Loucy (cell line): Measurements from ENCODE around the gene PTH1R.

Source experiments
- H2AFZ ChIP-seq: fragments of 200-600 bp; sonication (generic); 2 replicates; pipeline ENCODE4 v1.6.0; 2016; ENCODE audit warnings: antibody characterized with exemption, mild to moderate bottlenecking, low read length, moderate library complexity
- H3F3A ChIP-seq: fragments of 200-600 bp; 2 replicates; pipeline ENCODE4 v1.6.0; 2016; ENCODE audit warnings: antibody characterized with exemption, low read depth, mild to moderate bottlenecking
- H3K27me3 ChIP-seq: fragments of 200-600 bp; sonication (generic); 2 replicates; pipeline ENCODE4 v1.6.1; 2014; ENCODE audit warnings: low read length, mild to moderate bottlenecking; ENCODE audit not compliant: insufficient read depth, poor library complexity, severe bottlenecking
- H3K36me3 ChIP-seq: fragments of 200-600 bp; sonication (generic); 2 replicates; pipeline ENCODE4 v1.6.1; 2016; ENCODE audit warnings: low read length; ENCODE audit not compliant: insufficient read depth
- H3K4me1 ChIP-seq: fragments of 200-600 bp; sonication (generic); 2 replicates; pipeline ENCODE4 v1.5.1; 2014; ENCODE audit warnings: low read length, mild to moderate bottlenecking; ENCODE audit not compliant: insufficient read depth, poor library complexity, severe bottlenecking
- H3K4me2 ChIP-seq: fragments of 200-600 bp; sonication (generic); 2 replicates; pipeline ENCODE4 v1.6.0; 2014; ENCODE audit warnings: antibody characterized with exemption, low read length, low read depth, mild to moderate bottlenecking; ENCODE audit not compliant: poor library complexity, severe bottlenecking
- H3K4me3 ChIP-seq: fragments of 200-600 bp; sonication (generic); 2 replicates; pipeline ENCODE4 v1.5.1; 2014; ENCODE audit warnings: low read length, mild to moderate bottlenecking, mixed read lengths; ENCODE audit not compliant: poor library complexity, severe bottlenecking
- H3K79me2 ChIP-seq: fragments of 200-600 bp; sonication (generic); 2 replicates; pipeline ENCODE4 v1.6.1; 2014; ENCODE audit warnings: low read length; ENCODE audit not compliant: insufficient read depth
- H3K9ac ChIP-seq: fragments of 200-600 bp; sonication (generic); 2 replicates; pipeline ENCODE4 v1.6.0; 2014; ENCODE audit warnings: mild to moderate bottlenecking, low read depth, low read length, moderate library complexity; ENCODE audit not compliant: poor library complexity, severe bottlenecking
- H3K9me2 ChIP-seq: fragments of 200-600 bp; sonication (generic); replicated peaks from 2 replicates; pipeline ENCODE4 v1.6.1; 2016; ENCODE audit warnings: low read depth, low read length, mixed read lengths
- H3K9me3 ChIP-seq: fragments of 200-600 bp; sonication (generic); 2 replicates; pipeline ENCODE4 v1.6.1; 2014; ENCODE audit warnings: mild to moderate bottlenecking, antibody characterized with exemption, low read length, low read depth; ENCODE audit not compliant: insufficient read depth
- H4K20me1 ChIP-seq: fragments of 200-600 bp; sonication (generic); 2 replicates; pipeline ENCODE4 v1.6.0; 2014; ENCODE audit warnings: antibody characterized with exemption, low read length, mild to moderate bottlenecking; ENCODE audit not compliant: insufficient read depth, poor library complexity, severe bottlenecking
- EZH2phosphoT487 ChIP-seq: fragments of 200-600 bp; IDR thresholded peaks from 2 replicates; pipeline ENCODE4 v1.6.1; 2018; ENCODE audit warnings: antibody characterized with exemption, mild to moderate bottlenecking, moderate library complexity, borderline replicate concordance
- TF ChIP-seq, protein P1 (sequence below): fragments of 200-600 bp; sonication (generic); conservative IDR thresholded peaks from 2 replicates; pipeline ENCODE4 v1.5.1; 2014; ENCODE audit warnings: mild to moderate bottlenecking, antibody characterized with exemption, low read length

PTH1R gene

DNA sequence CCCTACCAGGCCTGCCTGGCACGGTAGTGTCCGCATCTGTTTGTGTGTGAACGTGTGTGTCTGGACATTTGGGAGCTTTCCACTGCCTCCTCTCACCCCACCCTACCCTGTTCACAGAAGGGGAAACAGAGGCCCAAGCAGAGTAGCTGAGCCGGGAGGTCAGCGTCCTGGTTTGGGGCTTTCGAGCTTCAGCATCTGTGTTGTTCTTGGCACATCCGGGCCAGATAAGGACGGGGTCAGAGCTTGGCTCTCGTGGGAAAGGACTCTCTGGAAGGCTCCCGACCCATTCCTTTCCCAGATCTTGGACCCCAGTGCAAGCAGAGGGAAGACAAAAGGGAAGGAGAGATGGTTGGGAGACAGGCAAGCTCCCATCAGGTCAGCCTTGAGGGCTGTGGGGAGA is 6.3 kb upstream of the PTH1R start:
- Histone ChIP-seq H3K27me3 (no peaks in the 10 kb centered on the region), H3K9ac (no peak overlapping the region), H3K9me2 (no peaks in the 10 kb centered on the region), H3K4me2 (no peak overlapping the region), H3K9me3 (no peaks in the 10 kb centered on the region), H2AFZ (no peak overlapping the region), H3K36me3 (no peaks in the 10 kb centered on the region), H3K4me1 (no peaks in the 10 kb centered on the region), H3K4me3 (no peak overlapping the region), H4K20me1 (no peaks in the 10 kb centered on the region), H3F3A (no peaks in the 10 kb centered on the region), H3K79me2 (no peaks in the 10 kb centered on the region)
- TF ChIP-seq, protein P1, sequence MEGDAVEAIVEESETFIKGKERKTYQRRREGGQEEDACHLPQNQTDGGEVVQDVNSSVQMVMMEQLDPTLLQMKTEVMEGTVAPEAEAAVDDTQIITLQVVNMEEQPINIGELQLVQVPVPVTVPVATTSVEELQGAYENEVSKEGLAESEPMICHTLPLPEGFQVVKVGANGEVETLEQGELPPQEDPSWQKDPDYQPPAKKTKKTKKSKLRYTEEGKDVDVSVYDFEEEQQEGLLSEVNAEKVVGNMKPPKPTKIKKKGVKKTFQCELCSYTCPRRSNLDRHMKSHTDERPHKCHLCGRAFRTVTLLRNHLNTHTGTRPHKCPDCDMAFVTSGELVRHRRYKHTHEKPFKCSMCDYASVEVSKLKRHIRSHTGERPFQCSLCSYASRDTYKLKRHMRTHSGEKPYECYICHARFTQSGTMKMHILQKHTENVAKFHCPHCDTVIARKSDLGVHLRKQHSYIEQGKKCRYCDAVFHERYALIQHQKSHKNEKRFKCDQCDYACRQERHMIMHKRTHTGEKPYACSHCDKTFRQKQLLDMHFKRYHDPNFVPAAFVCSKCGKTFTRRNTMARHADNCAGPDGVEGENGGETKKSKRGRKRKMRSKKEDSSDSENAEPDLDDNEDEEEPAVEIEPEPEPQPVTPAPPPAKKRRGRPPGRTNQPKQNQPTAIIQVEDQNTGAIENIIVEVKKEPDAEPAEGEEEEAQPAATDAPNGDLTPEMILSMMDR: no peak
- no peak for TF ChIP-seq EZH2phosphoT487

GRCh38 chr3:46873521-46873920 is 4.0 kb upstream of the PTH1R start:
- H2AFZ ChIP-seq: no peak overlapping the region
- H4K20me1 ChIP-seq: no peaks in the 10 kb centered on the region
- no peaks in the 10 kb centered on the region for H3K9me2 ChIP-seq
- H3K4me1 ChIP-seq: no peaks in the 10 kb centered on the region
- no peaks in the 10 kb centered on the region for H3K27me3 ChIP-seq
- H3F3A ChIP-seq: no peaks in the 10 kb centered on the region
- H3K9ac ChIP-seq: no peak overlapping the region
- no peak overlapping the region for H3K4me2 ChIP-seq
- no peaks in the 10 kb centered on the region for H3K79me2 ChIP-seq
- no peaks in the 10 kb centered on the region for H3K36me3 ChIP-seq
- no peak for TF ChIP-seq EZH2phosphoT487
- TF ChIP-seq, protein P1: no peak
- no peak overlapping the region for H3K4me3 ChIP-seq
- no peaks in the 10 kb centered on the region for H3K9me3 ChIP-seq

DNA sequence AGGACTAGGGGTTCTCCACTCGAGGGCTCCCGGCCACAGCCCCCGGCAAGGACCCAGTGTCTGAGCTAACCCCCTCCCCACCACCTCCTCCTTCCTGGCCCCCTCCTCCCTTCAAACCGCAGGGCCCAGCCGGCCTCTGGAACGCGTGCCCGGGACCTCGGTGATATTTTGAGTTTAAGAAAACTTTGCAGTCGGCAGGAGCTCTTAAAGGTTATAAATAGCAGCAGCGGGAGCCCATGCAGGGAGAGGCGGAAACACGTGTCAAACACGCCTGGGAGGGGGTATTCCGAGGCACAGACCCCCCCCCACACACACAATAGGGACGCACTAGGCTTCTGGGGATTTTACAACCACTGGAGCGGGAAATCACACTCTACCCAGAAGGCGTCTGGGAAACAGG is 3.1 kb upstream of the PTH1R start:
- H3K27me3 ChIP-seq: no peaks in the 10 kb centered on the region
- no peaks in the 10 kb centered on the region for H3K9me2 ChIP-seq
- H3K4me2 ChIP-seq: no peak overlapping the region
- TF ChIP-seq, protein P1: no peak
- no peak for TF ChIP-seq EZH2phosphoT487
- H3K79me2 ChIP-seq: no peaks in the 10 kb centered on the region
- no peaks in the 10 kb centered on the region for H3K4me1 ChIP-seq
- H4K20me1 ChIP-seq: no peaks in the 10 kb centered on the region
- no peak overlapping the region for H2AFZ ChIP-seq
- H3F3A ChIP-seq: no peaks in the 10 kb centered on the region
- H3K9me3 ChIP-seq: no peaks in the 10 kb centered on the region
- H3K9ac ChIP-seq: no peak overlapping the region
- H3K36me3 ChIP-seq: no peaks in the 10 kb centered on the region
- H3K4me3 ChIP-seq: no peak overlapping the region
